Bronchus fibroblast of lung (primary cell): Measurements from ENCODE around the gene PROC. TPM values are rescaled to one million over a fixed set of nuclear protein-coding genes. Genes with fewer than 3 reads are reported as not detected.

Source experiments
- total RNA-seq: library from RNA; depleted of rRNA; stranded (reverse); fragments of >200 nt; gene quantifications from 2 replicates; pipeline ENCODE4 v1.2.3, GENCODE V29; 2015

PROC gene
- total RNA-seq, result not detected in 2 replicates

GRCh38 chr2:127418300-127419111, at the start of gene PROC:
Gene PROC, plus strand, starts transcription at chr2:127418427. Its CDS starts 1,516 bp downstream, at chr2:127419943.

GRCh38 chr2:127387655-127388422, 30.4 kb upstream of the PROC start, which contains the start of gene MAP3K2:
Gene MAP3K2, minus strand, starts transcription at chr2:127387975. Its CDS starts 44,846 bp downstream, at chr2:127343129.

Other genes with a start within 250 kb of the PROC start
- not detected in 2 replicates for gene CYP27C1, start 198.1 kb upstream of the PROC start, total RNA-seq
- gene ERCC3, start 124.3 kb upstream of the PROC start, total RNA-seq, result 27.2 and 29.0 TPM in 2 replicates
- 10.9 and 11.9 TPM in 2 replicates for gene MAP3K2, start 30.5 kb upstream of the PROC start, total RNA-seq
- gene IWS1, start 108.1 kb downstream of the PROC start, total RNA-seq, result 27.6 and 32.1 TPM in 2 replicates
- under 0.01 TPM in 1 of 2 replicates, not detected in the other for gene MYO7B, start 117.3 kb downstream of the PROC start, total RNA-seq
- gene GPR17, start 227.7 kb downstream of the PROC start, total RNA-seq, result not detected in 2 replicates